IPS-15b (cell line): ENCODE results near the gene ABCA4.

ENCODE experiments used
- H3K27me3 ChIP-seq: one replicate; pipeline ENCODE4 v1.6.1; 2013; ENCODE audit warnings: low read length; ENCODE audit not compliant: control insufficient read depth, insufficient read depth
- H3K36me3 ChIP-seq: one replicate; pipeline ENCODE4 v1.6.1; 2013; ENCODE audit warnings: low read length; ENCODE audit not compliant: control insufficient read depth, insufficient read depth
- H3K4me1 ChIP-seq: one replicate; pipeline ENCODE4 v1.6.1; 2013; ENCODE audit warnings: mild to moderate bottlenecking, low read length; ENCODE audit not compliant: control insufficient read depth, insufficient read depth
- H3K4me3 ChIP-seq: one replicate; pipeline ENCODE4 v1.5.1; 2013; ENCODE audit warnings: low read depth, low read length
- H3K9ac ChIP-seq: one replicate; pipeline ENCODE4 v1.6.1; 2013; ENCODE audit warnings: low read depth, mild to moderate bottlenecking, low read length
- H3K9me3 ChIP-seq: one replicate; pipeline ENCODE4 v1.6.1; 2013; ENCODE audit warnings: mild to moderate bottlenecking, low read length; ENCODE audit not compliant: control insufficient read depth, insufficient read depth

Gene ABCA4

DNA sequence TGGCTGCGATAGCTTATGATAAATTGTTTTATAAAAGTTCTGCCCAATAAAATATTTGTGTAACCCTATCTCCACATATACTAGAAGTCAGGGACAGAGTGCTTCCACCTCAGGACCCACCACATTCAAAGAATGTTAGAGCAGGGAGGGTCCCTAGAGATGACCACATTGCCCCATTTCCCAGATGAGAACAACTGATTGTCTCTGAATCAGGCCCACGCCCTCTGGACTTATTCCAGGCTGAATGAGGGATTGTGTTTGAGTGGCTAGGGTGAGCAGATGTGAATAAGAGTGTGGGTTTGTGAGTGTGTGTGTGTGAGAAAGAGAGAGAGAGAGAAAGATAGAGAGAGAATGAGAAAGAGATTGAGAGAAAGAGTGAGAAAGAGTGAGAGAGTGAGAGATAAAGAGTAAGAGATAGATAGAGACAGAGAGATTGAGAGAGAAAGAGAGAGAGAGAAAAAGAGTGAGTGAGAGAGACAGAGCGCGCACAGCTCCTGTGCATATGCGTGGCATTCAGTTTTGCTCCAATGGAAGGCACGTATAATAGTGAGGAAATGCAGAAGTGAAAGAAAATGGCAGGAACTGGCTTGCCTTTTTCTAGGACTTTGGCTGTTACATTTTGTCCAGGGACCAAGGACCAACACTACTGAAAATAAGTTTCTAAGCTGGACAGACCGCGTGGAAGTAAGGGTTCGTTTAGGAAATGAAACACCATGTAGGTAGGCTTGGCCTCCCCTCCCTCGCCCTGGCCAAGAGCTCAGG lies 94.1 kb downstream of the ABCA4 start:
- Histone ChIP-seq H3K9ac (no peak overlapping the region), H3K9me3 (no peaks in the 10 kb centered on the region), H3K36me3 (no peaks in the 10 kb centered on the region), H3K27me3 (peaks cover 3% of the 10 kb centered on the region), H3K4me1 (no peaks in the 10 kb centered on the region), H3K4me3 (no peak overlapping the region)

DNA sequence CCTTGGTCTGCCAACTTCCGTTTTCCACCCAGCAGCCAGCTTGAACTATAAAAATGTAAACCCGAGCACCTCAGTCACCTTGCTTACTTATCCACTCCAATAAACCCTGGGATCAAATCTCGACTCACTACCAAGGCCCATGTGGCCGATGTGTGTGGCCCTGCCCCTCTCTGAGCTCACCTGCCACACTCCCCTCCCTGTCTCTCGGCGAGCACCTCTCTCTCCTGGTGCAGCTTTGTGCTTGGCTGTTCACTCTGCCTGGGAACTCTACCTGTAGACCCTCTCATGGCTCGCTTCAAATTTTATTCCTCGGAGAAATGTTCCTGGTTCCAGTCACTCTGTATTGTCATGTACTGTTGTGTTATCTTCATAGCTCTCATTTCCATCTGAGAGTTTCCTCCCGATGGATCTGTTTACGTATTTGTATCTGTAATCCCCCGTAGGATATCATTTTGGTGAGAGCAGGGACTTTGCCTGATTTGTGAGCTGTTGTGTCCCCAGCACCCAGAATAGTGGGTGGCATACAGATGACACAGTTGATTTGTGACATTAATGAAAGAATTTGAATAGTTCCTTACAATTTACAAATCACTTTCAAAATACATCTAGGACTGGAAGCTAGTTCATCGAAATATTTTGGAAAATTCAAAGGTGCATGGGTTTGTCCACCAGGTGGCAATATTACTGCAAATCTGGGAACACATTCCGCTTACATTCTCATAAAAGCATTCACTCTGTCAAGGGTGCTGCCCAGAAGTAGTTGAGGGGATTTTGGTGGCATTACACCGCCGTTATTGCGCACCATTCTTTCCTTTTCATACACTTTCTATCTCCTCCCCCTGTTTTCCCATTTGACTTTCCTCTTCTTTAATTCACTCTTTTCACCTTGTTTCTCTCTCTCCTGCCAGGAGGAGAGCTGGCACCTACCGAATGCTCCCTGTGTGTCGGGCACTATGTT lies 95.3 kb downstream of the ABCA4 start:
- Histone ChIP-seq H3K27me3 (peaks cover 3% of the 10 kb centered on the region), H3K9ac (no peak overlapping the region), H3K4me1 (no peaks in the 10 kb centered on the region), H3K36me3 (no peaks in the 10 kb centered on the region), H3K4me3 (no peak overlapping the region), H3K9me3 (no peaks in the 10 kb centered on the region)

GRCh38 chr1:94024104-94024792 lies 96.7 kb downstream of the ABCA4 start:
- Histone ChIP-seq H3K9me3 (no peaks in the 10 kb centered on the region), H3K4me3 (no peak overlapping the region), H3K27me3 (peaks cover 3% of the 10 kb centered on the region), H3K4me1 (peaks cover 2% of the 10 kb centered on the region), H3K9ac (no peak overlapping the region), H3K36me3 (no peaks in the 10 kb centered on the region)

GRCh38 chr1:94022471-94023189 lies 98.3 kb downstream of the ABCA4 start:
- no peak overlapping the region for H3K9ac ChIP-seq

DNA sequence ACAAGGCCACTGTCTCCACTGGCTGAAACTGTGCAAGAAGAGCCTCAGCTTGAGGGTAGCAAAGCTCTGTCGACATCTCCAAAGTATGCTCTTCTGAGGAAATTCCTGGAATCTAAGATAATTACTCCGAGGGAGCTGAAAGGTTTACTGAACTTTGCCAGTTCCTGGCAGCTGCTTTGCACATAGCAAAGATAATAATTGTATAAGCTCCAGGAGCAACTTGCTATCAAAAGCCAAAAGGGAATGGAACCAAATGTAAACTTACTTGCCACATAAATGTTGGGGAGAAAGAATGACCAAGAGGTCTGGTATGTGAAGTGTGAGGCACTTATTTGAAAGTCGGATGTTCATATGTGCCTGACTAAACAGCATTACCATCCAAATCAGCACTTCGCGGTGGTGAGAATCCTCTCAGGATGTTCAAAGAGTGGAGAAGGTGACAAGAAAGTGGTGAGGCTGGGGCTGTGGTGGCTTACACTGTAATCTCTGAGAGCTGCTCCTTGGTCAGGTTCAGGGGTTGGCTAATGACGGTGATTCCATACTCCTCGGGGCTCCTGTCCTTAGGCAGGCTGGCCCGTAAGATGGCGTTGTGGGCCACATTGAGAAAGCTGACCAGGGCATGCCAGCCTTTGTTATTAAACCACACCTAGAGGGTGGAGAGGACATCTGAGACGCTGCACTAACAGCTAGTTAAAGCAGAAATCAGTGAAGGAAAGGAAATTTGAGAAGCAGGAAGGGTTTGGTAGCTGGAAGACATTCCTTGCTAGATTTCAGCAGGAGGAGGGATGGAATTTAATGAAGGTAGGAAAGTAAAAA lies 100.0 kb downstream of the ABCA4 start:
- H3K36me3 ChIP-seq = no peaks in the 10 kb centered on the region
- no peaks in the 10 kb centered on the region for H3K9me3 ChIP-seq
- peaks cover 2% of the 10 kb centered on the region for H3K4me1 ChIP-seq
- H3K27me3 ChIP-seq = peaks cover 5% of the 10 kb centered on the region
- H3K4me3 ChIP-seq = no peak overlapping the region
- H3K9ac ChIP-seq = no peak overlapping the region

More at GRCh38 chr1:94022471-94023189, 98.3 kb downstream of the ABCA4 start:
- H3K4me1 ChIP-seq = peaks cover 2% of the 10 kb centered on the region
- H3K9me3 ChIP-seq = no peaks in the 10 kb centered on the region
- H3K27me3 ChIP-seq = peaks cover 3% of the 10 kb centered on the region
- H3K4me3 ChIP-seq = no peak overlapping the region
- H3K36me3 ChIP-seq = no peaks in the 10 kb centered on the region

- no peaks in the 10 kb centered on the region for H3K36me3 ChIP-seq
- peaks cover 2% of the 10 kb centered on the region for H3K4me1 ChIP-seq
Measured at GRCh38 chr1:94019327-94019726, 101.6 kb downstream of the ABCA4 start.

DNA sequence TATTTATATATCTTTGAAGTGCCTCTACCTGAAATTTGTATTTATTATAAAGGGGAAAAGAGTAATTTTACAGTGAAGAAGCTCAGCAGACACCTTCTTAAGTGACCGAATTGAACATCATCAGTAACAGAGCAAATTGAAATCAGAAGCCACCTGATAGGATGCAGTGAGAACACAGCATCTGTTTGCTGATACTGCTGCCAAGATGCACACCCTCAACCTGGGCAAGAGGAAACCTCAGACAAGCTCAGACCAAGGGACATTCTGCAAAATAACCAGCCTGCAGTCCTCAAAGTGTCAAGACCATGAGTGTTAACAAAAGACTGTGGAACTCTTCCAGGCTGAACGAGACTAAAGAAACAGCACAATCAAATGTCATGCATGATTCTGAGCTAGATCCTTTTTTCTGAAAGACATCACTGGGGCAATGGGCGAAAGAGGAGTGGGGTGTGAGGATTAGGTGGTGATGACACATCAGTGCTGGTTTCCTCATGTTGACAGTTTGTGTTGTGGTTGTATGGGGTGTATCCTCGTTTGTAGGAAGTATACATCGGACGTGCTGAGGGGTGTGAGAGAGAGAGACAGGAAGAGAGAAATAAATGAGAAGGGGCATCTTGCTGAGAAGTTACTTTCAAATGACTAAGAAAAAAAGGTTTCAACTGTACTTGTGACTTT lies 103.7 kb downstream of the ABCA4 start:
- Histone ChIP-seq H3K9me3 (no peaks in the 10 kb centered on the region), H3K4me3 (no peak overlapping the region), H3K27me3 (peaks cover 28% of the 10 kb centered on the region), H3K9ac (no peak overlapping the region), H3K36me3 (no peaks in the 10 kb centered on the region), H3K4me1 (peaks cover 17% of the 10 kb centered on the region)

More at GRCh38 chr1:94019327-94019726, 101.6 kb downstream of the ABCA4 start:
- Histone ChIP-seq H3K4me3 (no peak overlapping the region), H3K9me3 (no peaks in the 10 kb centered on the region), H3K9ac (no peak overlapping the region), H3K27me3 (peaks cover 15% of the 10 kb centered on the region)

DNA sequence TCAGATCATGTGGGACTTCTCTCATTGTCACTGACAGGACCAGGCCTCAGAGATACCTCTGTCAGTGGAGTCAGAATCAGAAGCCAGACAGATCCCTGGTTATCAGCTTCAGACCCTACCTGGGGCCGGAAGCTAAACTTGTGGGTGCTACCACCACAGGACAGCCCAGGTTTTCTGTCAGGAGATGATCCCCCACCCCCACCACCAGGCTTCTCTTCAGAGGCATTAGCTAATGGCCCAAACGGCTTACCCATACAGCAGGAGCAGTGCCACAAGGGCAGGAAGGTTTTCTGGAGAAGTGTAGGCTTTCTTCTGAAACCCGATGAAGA lies 105.5 kb downstream of the ABCA4 start:
- peaks cover 34% of the 10 kb centered on the region for H3K27me3 ChIP-seq
- no peaks in the 10 kb centered on the region for H3K36me3 ChIP-seq
- H3K9me3 ChIP-seq = no peaks in the 10 kb centered on the region
- peaks cover 20% of the 10 kb centered on the region for H3K4me1 ChIP-seq
- H3K9ac ChIP-seq = no peak overlapping the region
- H3K4me3 ChIP-seq = no peak overlapping the region

DNA sequence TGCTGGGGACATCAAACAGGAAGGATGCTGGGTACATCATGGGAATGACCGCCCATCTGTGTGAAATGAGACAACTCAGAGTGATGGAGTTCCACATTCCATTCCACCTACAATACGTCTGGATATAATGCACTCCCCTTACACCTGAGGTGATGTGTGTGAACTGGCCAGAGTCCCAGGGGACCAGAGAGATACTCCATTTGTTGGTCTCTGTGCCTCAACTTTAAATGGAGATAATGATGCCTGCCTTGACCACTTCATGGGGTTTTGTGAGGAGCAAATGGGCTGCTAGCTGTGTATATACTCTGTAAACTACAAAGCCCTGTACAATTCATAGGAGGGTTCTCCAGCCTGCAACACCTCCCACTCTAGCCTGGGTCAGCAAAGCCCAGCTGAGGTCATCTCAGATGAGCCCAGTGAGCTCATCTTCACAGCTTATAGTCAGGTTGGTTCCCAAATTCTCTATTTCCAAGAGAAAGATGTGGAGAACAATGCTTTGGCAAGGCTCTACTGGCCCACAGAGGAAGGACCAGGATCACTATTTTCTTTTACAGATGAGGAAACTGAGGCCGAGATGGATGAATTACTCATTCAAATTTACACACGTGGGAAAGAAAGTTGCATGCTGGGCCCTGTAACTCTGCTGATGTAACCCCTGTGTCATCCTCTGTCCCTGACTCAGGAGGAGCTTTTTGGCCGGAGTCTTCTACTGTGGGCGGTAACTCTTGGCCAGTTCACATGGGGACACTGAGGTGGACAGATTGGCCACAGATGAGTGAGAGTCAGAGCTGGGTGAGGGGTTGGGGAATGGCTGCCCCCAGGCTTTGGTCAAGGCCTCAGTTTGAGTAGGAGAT lies 106.1 kb downstream of the ABCA4 start:
- Histone ChIP-seq H3K4me3 (no peak overlapping the region), H3K4me1 (peaks cover 20% of the 10 kb centered on the region), H3K9me3 (no peaks in the 10 kb centered on the region), H3K27me3 (peaks cover 40% of the 10 kb centered on the region), H3K9ac (no peak overlapping the region), H3K36me3 (no peaks in the 10 kb centered on the region)

- Histone ChIP-seq H3K9ac (no peak overlapping the region), H3K36me3 (no peaks in the 10 kb centered on the region), H3K27me3 (peaks cover 48% of the 10 kb centered on the region), H3K4me3 (no peak overlapping the region), H3K4me1 (peaks cover 18% of the 10 kb centered on the region), H3K9me3 (no peaks in the 10 kb centered on the region)
Measured at GRCh38 chr1:94014087-94014486, 106.9 kb downstream of the ABCA4 start.
